ENCODE measurements around the gene VMP1. TPM values are rescaled to one million over a fixed set of nuclear protein-coding genes. Genes with fewer than 3 reads are reported as not detected.

Gene VMP1
- total and polyA plus RNA-seq, 2 of the 13 experiments (the other 11 are each of a cell fraction or from before 2014, with no cell fraction given), result 186 to 271 TPM

- H3K4me3 ChIP-seq (replicated peaks in 1 of 3; ENCODE audit: insufficient read depth in 1 of 3, low read depth in 2 of 3, low read length in 3 of 3), result peak overlapping the region in 1 of 3 experiments; percentile 0; a peak in 1 of 6 replicates
- no peaks in the 10 kb centered on the region for H4K20me1 ChIP-seq (ENCODE audit: insufficient read depth, low read length)
- peak; percentile 56 for FAIRE-seq
- H3K36me3 ChIP-seq (replicated peaks in 1 of 2; ENCODE audit: control insufficient read depth in 1 of 2, insufficient read depth in 2 of 2, low read length in 2 of 2), result peaks cover 4 to 25% of the 10 kb centered on the region in 2 experiments; a peak in 4 of 5 replicates
- H3K9ac ChIP-seq (ENCODE audit: insufficient read depth, low read depth, low read length), result peak overlapping the region; percentile 64
- peak overlapping the region; percentile 76 for H3K27ac ChIP-seq (ENCODE audit: extremely low read length, insufficient read depth, low read length)
- WGBS (ENCODE audit: low lambda C conversion rate), result 20% methylated on average over 3 of the region's 3 CpGs
- H3K27me3 ChIP-seq (ENCODE audit: control insufficient read depth in 1 of 2, insufficient read depth in 2 of 2, low read length in 2 of 2), result no peaks in the 10 kb centered on the region
- H3K4me2 ChIP-seq (ENCODE audit: low read depth, low read length), result peak overlapping the region; percentile 68
- no peak overlapping the region for H2AFZ ChIP-seq (ENCODE audit: low read length)
- in situ Hi-C loops (cut with HindIII; ENCODE audit: extremely low pct_ligation_motif_present, low pct_unique_long_range_greater_than_20kb), result no loop called here
- peaks cover 16% of the 10 kb centered on the region for H3K79me2 ChIP-seq (ENCODE audit: insufficient read depth, low read length)
- intact Hi-C loops (cut with micrococcal nuclease; ENCODE audit: unreplicated experiment), result no loop called here
- ATAC-seq, result peak; percentile 94
- ChIA-PET CTCF (ENCODE audit: low intra/inter-chr PET ratio, low total read pairs) (no interaction called here), POLR2A (interaction anchor here (0.6 to 2.8 kb wide), 10 partner anchors 7 to 92 kb away, joined by 3 to 22 read pairs (median 6); no protein-coding TSS in a partner anchor)
- peaks cover 49% of the 10 kb centered on the region for H3K4me1 ChIP-seq (ENCODE audit: insufficient read depth, low read length)
- peak; percentile 92 for DNase-seq (ENCODE audit: low spot score)
- H3K9me3 ChIP-seq (ENCODE audit: low read length), result no peaks in the 10 kb centered on the region
- no TSS peak for BruUV-seq (replicated peaks)
- TF ChIP-seq EP300 (IDR thresholded peaks at IDR 0.05; ENCODE audit: low read depth in 2 of 2, low read length in 2 of 2) (peak in 1 of 2 experiments; percentile 61; a peak in 2 of 4 replicates), EP300 (CRISPR knock-in tag; IDR thresholded peaks at IDR 0.05; ENCODE audit: borderline replicate concordance) (no peak), ZNF292 (CRISPR knock-in tag; IDR thresholded peaks at IDR 0.05; ENCODE audit: borderline replicate concordance, low read depth) (no peak; the same call in 1 of the 2 replicates), NCOA1 (CRISPR knock-in tag; IDR thresholded peaks at IDR 0.05) (no peak), GMEB1 (CRISPR knock-in tag; IDR thresholded peaks at IDR 0.05; ENCODE audit: borderline replicate concordance) (no peak), PAF1 (CRISPR knock-in tag; IDR thresholded peaks at IDR 0.05) (no peak), ZFP1 (CRISPR knock-in tag; IDR thresholded peaks at IDR 0.05) (no peak), HNRNPL (IDR thresholded peaks at IDR 0.05; ENCODE audit: low read depth, low read length) (no peak), HES4 (CRISPR knock-in tag; IDR thresholded peaks at IDR 0.05; ENCODE audit: borderline replicate concordance) (no peak), ZNF335 (CRISPR knock-in tag; IDR thresholded peaks at IDR 0.05) (peak; percentile 32; the same call in 1 of the 2 replicates), SPEN (CRISPR knock-in tag; IDR thresholded peaks at IDR 0.05; ENCODE audit: low read depth) (no peak), RFX1 (IDR thresholded peaks at IDR 0.05) (no peak), HNRNPUL1 (IDR thresholded peaks at IDR 0.05; ENCODE audit: low read depth, low read length) (no peak), RBFOX2 (IDR thresholded peaks at IDR 0.05; ENCODE audit: low read depth, low read length) (no peak), SMC3 (IDR thresholded peaks at IDR 0.05; ENCODE audit: low read length) (0 out of 2 replicates have a peak, but pooled peaks have one; percentile 4), SIX4 (CRISPR knock-in tag; IDR thresholded peaks at IDR 0.05) (no peak), NCOA2 (CRISPR knock-in tag; IDR thresholded peaks at IDR 0.05) (peak; percentile 71), ARID2 (CRISPR knock-in tag; IDR thresholded peaks at IDR 0.05; ENCODE audit: borderline replicate concordance) (no peak), TAF1 (CRISPR knock-in tag; IDR thresholded peaks at IDR 0.05) (no peak), MED13 (CRISPR knock-in tag; IDR thresholded peaks at IDR 0.05) (no peak), DMAP1 (CRISPR knock-in tag; IDR thresholded peaks at IDR 0.05) (peak; percentile 33; the same call in 1 of the 2 replicates)
- TF ChIP-seq, protein P1, sequence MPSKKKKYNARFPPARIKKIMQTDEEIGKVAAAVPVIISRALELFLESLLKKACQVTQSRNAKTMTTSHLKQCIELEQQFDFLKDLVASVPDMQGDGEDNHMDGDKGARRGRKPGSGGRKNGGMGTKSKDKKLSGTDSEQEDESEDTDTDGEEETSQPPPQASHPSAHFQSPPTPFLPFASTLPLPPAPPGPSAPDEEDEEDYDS (CRISPR knock-in tag; IDR thresholded peaks at IDR 0.05), result 0 out of 2 replicates have a peak, but pooled peaks have one; percentile 26
- TF ChIP-seq, protein P2, sequence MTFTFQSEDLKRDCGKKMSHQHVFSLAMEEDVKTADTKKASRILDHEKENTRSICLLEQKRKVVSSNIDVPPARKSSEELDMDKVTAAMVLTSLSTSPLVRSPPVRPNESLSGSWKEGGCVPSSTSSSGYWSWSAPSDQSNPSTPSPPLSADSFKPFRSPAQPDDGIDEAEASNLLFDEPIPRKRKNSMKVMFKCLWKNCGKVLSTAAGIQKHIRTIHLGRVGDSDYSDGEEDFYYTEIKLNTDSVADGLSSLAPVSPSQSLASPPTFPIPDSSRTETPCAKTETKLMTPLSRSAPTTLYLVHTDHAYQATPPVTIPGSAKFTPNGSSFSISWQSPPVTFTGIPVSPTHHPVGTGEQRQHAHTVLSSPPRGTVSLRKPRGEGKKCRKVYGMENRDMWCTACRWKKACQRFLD (CRISPR knock-in tag; IDR thresholded peaks at IDR 0.05; ENCODE audit: borderline replicate concordance), result no peak
Observed at GRCh38 chr17:59761385-59762048, 54.1 kb downstream of the VMP1 start.
